RPMI7951 (cell line): ENCODE results near the gene PPT1. TPM values are rescaled to one million over a fixed set of nuclear protein-coding genes. Genes with fewer than 3 reads are reported as not detected.
A peak's percentile ranks its signal among the peaks of the same experiment; 100 is the strongest.

Experiments
- DNase-seq: peaks from one replicate; pipeline ENCODE4 v3.0.0-alpha.2; 2012; ENCODE audit warnings: low read depth
- total RNA-seq: library from RNA; depleted of rRNA; stranded (reverse); fragments of >200 nt; shearing (Covaris generic); gene quantifications from 2 replicates; pipeline ENCODE4 v1.2.3, GENCODE V29; 2014; rRNA removed

The PPT1 gene
- total RNA-seq: 88.5 and 99.4 TPM in 2 replicates

GRCh38 chr1:40096977-40097782 is at the start of gene PPT1:
Gene PPT1, minus strand, starts transcription at chr1:40097252. Its CDS starts 14 bp downstream, at chr1:40097238.
- DNase-seq: peak; percentile 73

DNA sequence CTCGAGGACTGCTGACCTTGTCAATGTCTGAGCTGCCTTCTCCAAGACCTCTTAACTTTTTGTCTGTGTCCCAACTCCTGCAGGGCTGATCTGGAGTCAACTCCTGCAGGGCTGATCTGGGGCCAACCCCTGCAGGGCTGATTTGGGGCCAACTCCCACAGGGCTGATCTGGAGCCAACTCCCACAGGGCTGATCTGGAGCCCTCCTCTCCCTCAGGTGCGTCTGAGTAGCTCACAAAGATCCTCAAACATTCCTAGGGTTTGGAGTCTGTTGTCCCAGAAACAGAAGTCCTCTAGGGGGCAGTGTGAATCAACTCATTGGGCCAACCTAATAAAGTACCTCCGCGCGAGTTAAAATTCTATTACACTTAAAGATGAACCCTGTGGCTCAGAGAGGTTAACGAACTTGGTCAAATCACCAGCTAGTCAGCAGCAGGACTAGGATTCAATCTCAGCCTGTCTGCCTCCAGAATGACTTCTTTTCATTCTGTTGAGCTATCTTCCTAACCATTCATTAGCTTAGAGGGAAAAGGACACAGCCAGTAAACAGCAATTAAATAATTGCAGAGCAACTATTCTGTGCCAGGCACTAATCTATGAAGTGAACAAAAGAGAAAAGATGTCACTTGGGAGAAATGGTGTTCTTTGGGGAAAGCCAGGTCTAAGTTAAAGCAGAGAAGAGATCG is 47.0 kb upstream of the PPT1 start:
- DNase-seq: peak; percentile 61

GRCh38 chr1:40141878-40142535 is 45.0 kb upstream of the PPT1 start:
- no peak for DNase-seq

DNA sequence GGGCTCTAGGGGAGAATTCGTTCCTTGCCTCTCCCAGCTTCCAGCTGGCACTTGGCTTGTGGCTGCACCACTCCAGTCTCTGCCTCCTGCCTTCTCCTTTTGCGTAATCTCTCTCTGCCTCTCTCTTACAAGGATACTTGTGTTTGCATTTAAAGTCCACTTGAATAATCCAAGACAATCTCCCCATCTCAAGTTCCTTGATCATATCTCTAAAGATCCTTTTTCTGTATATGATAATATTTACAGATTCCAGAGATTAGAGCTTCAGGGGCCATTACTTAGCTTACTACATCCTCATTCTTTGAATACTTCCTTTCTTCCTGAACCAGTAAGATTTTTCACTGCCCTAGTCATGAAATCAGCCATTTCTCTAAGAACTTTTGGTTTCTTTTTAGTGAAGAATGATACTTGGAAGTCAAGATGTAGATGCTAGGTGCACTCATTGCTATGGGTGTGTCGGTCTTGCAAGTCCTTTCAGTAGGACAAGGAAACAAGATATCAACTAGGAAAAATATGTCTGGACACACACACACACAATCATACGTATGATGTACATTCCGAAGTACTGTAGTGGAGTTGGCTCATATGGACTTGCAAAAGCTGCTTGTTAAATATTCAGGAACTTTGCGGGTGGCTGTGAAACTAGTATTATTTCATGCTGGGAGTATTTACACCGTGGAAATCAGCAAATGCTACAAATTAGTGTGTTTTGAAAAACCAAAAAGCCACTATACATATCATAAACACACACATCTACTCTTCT is 43.3 kb upstream of the PPT1 start:
- DNase-seq: peak; percentile 34

DNA sequence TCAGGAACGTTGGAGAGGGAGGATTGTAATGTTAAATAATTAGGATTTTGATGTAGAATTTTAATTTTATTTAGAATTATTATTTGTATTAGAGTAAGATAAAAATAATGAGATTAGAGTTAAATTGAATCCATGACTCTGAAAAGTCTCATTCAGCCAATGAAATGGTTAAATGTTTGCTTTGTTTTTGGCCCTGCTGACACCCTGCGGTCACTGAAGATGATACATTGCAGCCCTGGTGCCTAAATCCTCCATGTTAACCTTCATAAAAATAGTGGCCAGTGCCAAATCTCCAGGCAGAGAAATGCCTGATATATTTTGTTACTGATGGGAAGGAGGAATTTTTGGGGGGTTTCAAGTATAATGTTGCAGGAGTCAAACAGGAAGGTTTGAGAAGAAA is 36.8 kb upstream of the PPT1 start:
- DNase-seq: peak; percentile 9

DNA sequence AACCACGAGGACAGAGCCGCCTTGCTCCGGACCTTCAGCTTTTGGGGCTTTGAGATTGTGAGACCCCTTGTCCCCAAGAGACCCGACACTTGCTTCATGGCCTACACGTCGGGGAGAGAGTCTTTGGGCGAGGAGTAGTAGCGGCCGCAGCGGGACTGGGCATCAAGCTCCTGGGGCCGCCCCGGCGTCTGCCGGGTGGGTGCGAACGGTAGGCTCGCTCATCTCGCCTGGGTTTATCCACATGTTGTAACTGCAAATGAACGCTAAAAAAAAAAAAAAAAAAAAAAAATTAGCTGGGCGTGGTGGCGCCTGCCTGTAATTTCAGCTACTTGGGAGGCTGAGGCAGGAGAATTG is 36.2 kb upstream of the PPT1 start:
- no peak for DNase-seq

DNA sequence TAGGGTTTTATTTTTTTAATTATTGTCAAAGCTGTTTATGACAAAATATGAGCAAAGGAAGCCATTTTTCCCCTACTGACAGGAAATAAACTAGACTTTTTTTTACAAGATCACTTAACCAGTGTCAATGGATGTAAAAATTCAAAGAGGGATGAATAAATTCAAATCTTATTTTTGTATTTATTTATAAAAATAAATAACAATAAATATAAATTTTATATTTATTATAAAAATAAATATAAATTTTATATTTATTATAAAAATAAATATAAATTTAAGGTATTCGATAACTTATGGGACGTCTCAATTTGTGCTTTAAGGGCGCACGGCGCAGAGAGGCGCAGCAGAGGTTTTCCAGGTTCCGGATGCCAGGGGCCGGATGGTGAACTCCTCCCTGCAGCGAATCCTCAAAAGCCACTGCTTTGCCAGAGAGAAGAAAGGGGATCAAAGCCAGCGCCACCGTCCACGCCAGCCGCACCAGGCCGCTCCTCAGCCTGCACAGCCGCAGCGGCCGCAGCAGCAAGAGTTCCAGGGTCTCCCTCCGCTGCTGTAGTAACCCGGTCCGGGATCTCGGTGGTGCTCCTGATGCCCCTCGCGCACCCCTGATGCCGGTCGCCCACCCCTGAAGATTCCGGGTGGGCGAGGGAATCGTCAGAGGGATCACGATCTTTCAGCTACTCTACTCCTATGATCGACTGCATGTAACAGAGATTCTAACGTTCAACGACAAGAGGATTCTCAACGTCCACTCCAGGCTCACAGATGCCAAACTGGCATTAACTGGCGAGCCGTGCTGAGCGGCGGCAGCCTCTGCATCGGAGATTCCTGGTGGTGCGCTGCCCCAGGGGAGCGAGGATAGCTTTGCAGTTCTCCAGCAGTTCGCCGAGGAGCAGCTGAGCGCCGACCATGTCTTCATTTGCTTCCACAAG is 35.6 kb upstream of the PPT1 start:
- DNase-seq: no peak

DNA sequence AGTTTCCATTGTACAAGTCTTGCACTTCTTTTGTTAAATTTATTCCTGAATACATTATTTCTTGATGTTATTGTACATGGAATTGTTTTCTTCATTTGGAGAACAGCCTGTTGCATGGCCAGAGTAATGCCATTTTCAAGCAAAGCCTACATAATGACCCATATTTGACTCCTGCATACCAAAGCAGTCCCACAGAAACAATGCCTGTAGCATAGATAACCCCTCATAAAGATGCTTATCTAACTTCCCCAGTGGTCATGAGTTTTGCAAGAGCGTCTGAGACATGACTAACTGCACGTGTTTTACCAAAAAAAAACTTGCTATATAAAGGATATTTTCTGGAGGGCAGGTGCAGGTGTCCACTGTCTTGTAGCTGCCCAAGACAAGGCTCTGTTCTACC is 33.8 kb upstream of the PPT1 start:
- peak; percentile 68 for DNase-seq

- peak; percentile 6 for DNase-seq
Measured at GRCh38 chr1:40122855-40123254, 25.8 kb upstream of the PPT1 start.

DNA sequence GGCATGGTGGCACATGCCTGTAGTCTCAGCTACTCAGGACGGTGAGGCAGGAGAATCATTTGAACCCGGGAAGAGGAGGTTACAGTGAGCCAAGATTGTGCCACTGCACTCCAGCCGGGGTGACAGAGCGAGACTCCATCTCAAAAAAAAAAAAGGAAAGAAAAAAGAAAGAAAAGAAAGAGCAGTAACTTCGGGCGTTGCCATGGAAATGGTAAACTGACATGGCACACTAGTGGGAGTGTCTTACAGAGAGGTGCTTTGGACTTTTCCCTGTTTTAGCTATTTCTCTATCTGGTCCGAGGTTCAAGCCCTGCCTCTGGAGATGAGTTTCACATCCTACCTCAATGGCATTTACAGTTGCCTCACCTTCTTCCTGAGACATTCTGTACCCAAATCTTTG is 23.1 kb upstream of the PPT1 start:
- DNase-seq: no peak

- no peak for DNase-seq
Measured at GRCh38 chr1:40114400-40114799, 17.3 kb upstream of the PPT1 start.

DNA sequence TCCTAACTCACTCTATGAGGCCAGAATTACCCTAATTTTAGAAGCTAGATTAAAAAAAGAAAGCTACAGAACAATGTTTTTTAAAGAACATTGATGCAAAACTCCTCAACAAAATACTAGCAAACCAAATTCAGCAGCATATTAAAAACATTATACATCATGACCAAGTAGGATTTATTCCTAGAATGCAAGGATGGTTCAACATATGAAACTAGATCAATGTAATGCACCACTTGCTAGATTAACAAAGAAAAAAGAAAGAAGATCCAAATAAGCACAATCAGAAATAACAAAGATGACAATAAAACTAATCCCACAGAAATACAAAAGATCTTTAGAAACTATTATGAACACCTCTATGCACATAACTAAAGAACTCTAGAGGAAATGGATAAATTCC is 13.3 kb upstream of the PPT1 start:
- no peak for DNase-seq

DNA sequence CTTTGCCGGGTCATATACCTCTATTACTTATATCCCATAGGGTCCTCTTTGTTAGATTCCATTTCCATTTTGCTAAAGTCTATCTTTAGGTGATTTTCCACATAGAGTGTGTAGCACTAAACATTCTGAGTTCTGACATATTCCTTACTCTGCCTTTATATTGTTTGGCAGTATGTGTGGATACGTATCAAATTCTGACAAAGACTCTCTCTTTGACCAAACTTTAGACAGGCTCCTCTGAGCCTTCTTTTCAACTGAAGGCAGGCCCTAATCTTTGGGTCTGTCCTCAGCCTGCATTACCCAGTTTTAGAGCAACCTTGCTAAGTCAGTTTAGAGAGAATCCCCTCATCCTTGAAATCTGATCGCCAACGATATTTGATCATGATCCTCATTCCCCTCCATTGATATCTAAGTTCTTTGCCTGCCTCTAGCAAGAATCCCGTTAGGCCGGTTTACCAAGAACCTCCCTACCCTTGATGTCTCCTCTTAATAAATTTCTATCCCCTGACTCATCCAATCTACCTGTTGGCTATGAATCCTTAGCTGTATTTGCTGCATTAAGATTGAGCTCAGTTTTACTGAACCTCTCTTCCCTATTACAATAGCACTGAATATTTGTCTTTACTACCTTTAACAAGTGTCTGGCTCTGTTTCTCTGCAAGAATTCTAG is 10.4 kb upstream of the PPT1 start:
- no peak for DNase-seq

DNA sequence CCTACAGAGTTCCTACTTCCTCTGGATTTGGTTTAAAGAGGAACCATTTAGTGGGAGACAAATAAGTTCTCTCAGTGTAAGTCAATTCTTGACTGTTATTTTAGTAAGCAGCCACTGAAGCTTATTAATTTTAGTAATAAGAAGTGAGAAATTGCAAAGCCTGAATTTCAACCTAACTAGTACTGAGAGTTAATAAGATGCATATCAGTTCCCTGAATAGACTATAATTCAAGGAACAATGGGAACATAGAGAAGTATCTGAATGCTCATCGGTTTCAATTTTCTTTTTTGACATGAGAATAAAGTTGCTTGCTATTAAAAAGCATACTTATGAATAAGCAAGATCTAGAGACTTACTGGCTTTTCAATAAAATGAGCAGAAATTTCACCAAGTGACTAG is 8.0 kb upstream of the PPT1 start:
- DNase-seq: no peak

- no peak for DNase-seq
Measured at GRCh38 chr1:40102896-40103295, 5.8 kb upstream of the PPT1 start.

DNA sequence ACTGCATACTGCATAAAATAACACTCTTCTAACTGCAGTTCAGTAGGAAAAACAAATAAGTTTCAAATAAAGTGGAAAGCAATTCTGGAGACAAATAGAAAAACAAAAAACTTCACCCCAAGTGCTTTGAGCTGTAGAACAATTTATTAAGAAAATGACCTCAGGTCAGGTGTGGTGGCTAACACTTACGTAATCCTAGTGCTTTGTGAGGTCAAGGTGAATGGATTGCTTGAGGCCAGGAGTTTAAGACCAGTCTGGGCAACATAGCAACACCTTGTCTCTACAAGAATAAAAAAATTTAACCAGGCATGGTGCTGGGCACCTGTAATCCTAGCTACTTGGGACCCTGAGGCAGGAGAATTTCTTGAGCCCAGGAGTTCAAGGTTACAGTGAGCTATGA is 5.0 kb upstream of the PPT1 start:
- DNase-seq: no peak

- no peak for DNase-seq
Measured at GRCh38 chr1:40096646-40096976, 441 bp downstream of the PPT1 start.

GRCh38 chr1:40095806-40096205 is 1.2 kb downstream of the PPT1 start:
- no peak for DNase-seq

- no peak for DNase-seq
Measured at GRCh38 chr1:40094466-40095110, 2.5 kb downstream of the PPT1 start.
